Measurements from ENCODE around the gene SLC4A7. TPM values are rescaled to one million over a fixed set of nuclear protein-coding genes. Genes with fewer than 3 reads are reported as not detected.

SLC4A7 gene
- total and polyA plus RNA-seq, 2 donors (not counting 3 experiments of a cell fraction or from before 2014, with no cell fraction given) = 7.8 to 50.9 TPM

DNA sequence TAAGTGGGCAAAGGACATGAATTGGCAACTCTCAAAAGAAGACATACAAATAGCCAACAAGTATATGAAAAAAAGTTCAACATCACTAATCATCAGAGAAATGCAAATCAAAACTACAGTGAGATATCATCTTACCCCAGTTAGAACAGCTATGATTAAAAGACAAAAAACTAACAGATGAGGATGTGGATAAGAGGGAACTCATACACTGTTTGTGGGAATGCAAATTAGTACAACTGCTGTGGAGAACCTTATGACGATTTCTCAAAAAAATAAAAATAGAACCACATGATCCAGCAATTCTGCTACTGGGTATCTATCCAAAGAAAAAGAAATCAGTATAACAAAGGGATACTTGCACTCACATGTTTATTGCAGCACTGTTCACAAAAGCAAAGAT lies 143.7 kb downstream of the SLC4A7 start:
- CTCF ChIA-PET = no interaction called here
- Histone ChIP-seq H3K4me3 (replicated peaks in 1 of 3; ENCODE audit: insufficient read depth in 1 of 3, low read depth in 1 of 3, low read length in 3 of 3) (no peak overlapping the region), H3K9ac (replicated peaks; ENCODE audit: extremely low read depth, insufficient read depth, low read length) (no peak overlapping the region), H3K9me3 (replicated peaks; ENCODE audit: control insufficient read depth, insufficient read depth, low read length) (no peaks in the 10 kb centered on the region), H3K9me1 (replicated peaks; ENCODE audit: control insufficient read depth, extremely low read depth, insufficient read depth, low read length) (no peaks in the 10 kb centered on the region), H3K4me1 (ENCODE audit: control insufficient read depth, extremely low read depth, insufficient read depth, low read length) (no peaks in the 10 kb centered on the region), H3K27me3 (ENCODE audit: control insufficient read depth in 2 of 2, insufficient read depth in 2 of 2, low read length in 2 of 2) (no peaks in the 10 kb centered on the region), H3K4me2 (ENCODE audit: insufficient read depth, low read length) (no peak overlapping the region), H3K36me3 (ENCODE audit: control insufficient read depth in 2 of 2, extremely low read depth in 1 of 2, insufficient read depth in 2 of 2, low read length in 2 of 2) (no peaks in the 10 kb centered on the region), H2AFZ (ENCODE audit: low read depth, low read length) (no peak overlapping the region), H3K27ac (ENCODE audit: insufficient read depth, low read depth, low read length) (no peak overlapping the region), H3K79me2 (ENCODE audit: control insufficient read depth, insufficient read depth, low read length) (no peaks in the 10 kb centered on the region), H4K20me1 (replicated peaks; ENCODE audit: control insufficient read depth, extremely low read depth, insufficient read depth, low read length) (no peaks in the 10 kb centered on the region)
- no peak for TF ChIP-seq FOS (IDR thresholded peaks at IDR 0.05; ENCODE audit: borderline replicate concordance, insufficient read depth, low read length)
- no peak for TF ChIP-seq GATA2 (IDR thresholded peaks at IDR 0.05; ENCODE audit: insufficient read depth, insufficient read length, low read depth, low read length)
- no peak for TF ChIP-seq EZH2 (IDR thresholded peaks at IDR 0.05; ENCODE audit: borderline replicate concordance, low read depth, low read length, severe bottlenecking)
- TF ChIP-seq POLR2A (IDR thresholded peaks at IDR 0.05; ENCODE audit: low read depth, low read length) = no peak
- TF ChIP-seq MYC (IDR thresholded peaks at IDR 0.05; ENCODE audit: low read depth, low read length) = no peak
- no peak for TF ChIP-seq POLR2AphosphoS5 (IDR thresholded peaks at IDR 0.05; ENCODE audit: insufficient read depth, low read depth, low read length)
- no peak for TF ChIP-seq CTCF (IDR thresholded peaks at IDR 0.05; ENCODE audit: extremely low read depth in 1 of 2, insufficient read depth in 1 of 2, low read depth in 1 of 2, low read length in 2 of 2)
- TF ChIP-seq, protein P1, sequence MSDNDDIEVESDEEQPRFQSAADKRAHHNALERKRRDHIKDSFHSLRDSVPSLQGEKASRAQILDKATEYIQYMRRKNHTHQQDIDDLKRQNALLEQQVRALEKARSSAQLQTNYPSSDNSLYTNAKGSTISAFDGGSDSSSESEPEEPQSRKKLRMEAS (IDR thresholded peaks at IDR 0.05; ENCODE audit: insufficient read depth, insufficient read length) = no peak
- no peak for TF ChIP-seq JUN (IDR thresholded peaks at IDR 0.05; ENCODE audit: borderline replicate concordance, insufficient read depth, insufficient read length, low read depth)
- no TSS peak for BruUV-seq (replicated peaks)
- POLR2A ChIA-PET = no interaction called here
- intact Hi-C loops (cut with micrococcal nuclease) (no loop called here), dilution Hi-C loops (cut with MboI; ENCODE audit: extremely low pct_ligation_motif_present, low sequenced_read_pairs) (no loop called here)
- FAIRE-seq (no peak), DNase-seq (ENCODE audit: low read depth, low spot score) (no peak)

All from endothelial cell of umbilical vein (primary cell).